Mesendoderm (in vitro differentiated cells): ENCODE measurements around the gene ETNPPL.
A peak's percentile ranks its signal among the peaks of the same experiment; 100 is the strongest.

Experiments used
- DNase-seq: peaks from one replicate; pipeline ENCODE4 v3.0.0; 2013
- H2AK5ac ChIP-seq: 2 replicates; pipeline ENCODE4 v1.6.1; 2013; ENCODE audit warnings: low read length, inconsistent platforms
- H2BK120ac ChIP-seq: 2 replicates; pipeline ENCODE4 v1.6.1; 2013; ENCODE audit warnings: low read depth, mild to moderate bottlenecking, low read length, moderate library complexity, mixed read lengths
- H2BK15ac ChIP-seq: replicated peaks from 2 replicates; pipeline ENCODE4 v1.6.1; 2013; ENCODE audit warnings: low read depth, mild to moderate bottlenecking, moderate library complexity
- H2BK5ac ChIP-seq: 2 replicates; pipeline ENCODE4 v1.6.1; 2013; ENCODE audit warnings: low read length, inconsistent platforms
- H3K18ac ChIP-seq: 2 replicates; pipeline ENCODE4 v1.6.1; 2013; ENCODE audit warnings: mild to moderate bottlenecking, low read length, mixed read lengths
- H3K23ac ChIP-seq: one replicate; pipeline ENCODE4 v1.6.1; 2013; ENCODE audit warnings: low read length
- H3K27ac ChIP-seq: 2 replicates; pipeline ENCODE4 v1.5.1; 2013; ENCODE audit warnings: low read depth, mild to moderate bottlenecking, inconsistent platforms, low read length, moderate library complexity
- H3K27me3 ChIP-seq: 2 replicates; pipeline ENCODE4 v1.6.1; 2013; ENCODE audit warnings: low read length, control low read depth, mild to moderate bottlenecking, inconsistent platforms; ENCODE audit not compliant: insufficient read depth, poor library complexity
- H3K36me3 ChIP-seq: 2 replicates; pipeline ENCODE4 v1.6.1; 2013; ENCODE audit warnings: low read length, inconsistent platforms; ENCODE audit not compliant: control insufficient read depth, insufficient read depth
- H3K4ac ChIP-seq: one replicate; pipeline ENCODE4 v1.6.1; 2013; ENCODE audit warnings: low read depth, mild to moderate bottlenecking, low read length, moderate library complexity
- H3K4me1 ChIP-seq: 2 replicates; pipeline ENCODE4 v1.6.1; 2013; ENCODE audit warnings: low read depth, low read length, inconsistent platforms; ENCODE audit not compliant: control insufficient read depth
- H3K4me2 ChIP-seq: 2 replicates; pipeline ENCODE4 v1.6.1; 2013; ENCODE audit warnings: low read length
- H3K4me3 ChIP-seq: 2 replicates; pipeline ENCODE4 v1.5.1; 2013; ENCODE audit warnings: mild to moderate bottlenecking, low read length
- H3K56ac ChIP-seq: one replicate; pipeline ENCODE4 v1.6.1; 2013; ENCODE audit warnings: low read length
- H3K79me1 ChIP-seq: 2 replicates; pipeline ENCODE4 v1.6.1; 2013; ENCODE audit warnings: low read length, inconsistent platforms
- H3K79me2 ChIP-seq: 2 replicates; pipeline ENCODE4 v1.6.1; 2013; ENCODE audit warnings: mild to moderate bottlenecking, low read length; ENCODE audit not compliant: control insufficient read depth, insufficient read depth
- H3K9ac ChIP-seq: 2 replicates; pipeline ENCODE4 v1.6.1; 2013; ENCODE audit warnings: low read length, inconsistent platforms
- H4K5ac ChIP-seq: one replicate; pipeline ENCODE4 v1.6.1; 2013; ENCODE audit warnings: low read length
- H4K8ac ChIP-seq: one replicate; pipeline ENCODE4 v1.6.1; 2013; ENCODE audit warnings: low read depth, mild to moderate bottlenecking, control low read depth, low read length, moderate library complexity
- WGBS: extraction: QIAGEN DNeasy Blood & Tissue Kit; methylation state at CpG from one replicate; pipeline ENCODE4 v1.1.7; 2013; ENCODE audit warnings: low lambda C conversion rate, missing lambda C conversion rate; ENCODE audit not compliant: insufficient coverage; ENCODE audit errors: extremely low coverage; 5-methylcytosine and 5-hydroxymethylcytosine counted together

The ETNPPL gene

DNA sequence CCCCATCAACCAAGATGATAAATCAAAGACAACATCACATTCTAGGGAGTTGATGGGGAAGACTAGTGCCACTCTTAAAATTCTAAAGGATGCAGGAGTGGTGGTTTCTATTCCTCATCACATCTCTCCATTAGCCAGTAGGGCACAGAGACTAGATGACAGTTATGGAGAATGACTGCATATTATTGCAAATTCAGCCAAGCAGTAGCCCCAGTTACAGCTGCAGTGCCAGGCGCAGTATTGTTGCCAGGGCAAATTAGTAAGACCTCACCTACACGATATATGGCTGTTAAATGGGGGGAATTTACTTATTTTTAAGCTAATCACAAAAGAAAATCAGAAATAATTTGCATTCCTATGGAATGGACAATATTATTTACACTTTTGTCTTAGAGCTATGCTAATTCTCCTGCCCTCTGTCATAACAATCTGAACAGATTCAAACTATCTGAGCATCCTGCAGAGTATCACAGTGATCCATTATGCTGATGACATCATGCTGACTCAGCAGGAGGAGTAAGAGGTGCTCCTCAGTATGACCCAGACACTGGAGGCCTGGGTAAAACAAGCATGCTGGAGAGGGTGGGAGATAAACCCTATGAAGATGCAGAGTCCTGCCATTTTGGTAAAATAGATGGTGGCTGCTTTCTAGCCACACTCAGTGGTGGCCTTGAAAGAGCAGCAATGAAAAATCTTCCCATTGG is 24.7 kb downstream of the ETNPPL start:
- Histone ChIP-seq H3K4ac (no peak overlapping the region), H3K36me3 (no peaks in the 10 kb centered on the region), H3K56ac (no peak overlapping the region), H3K79me2 (no peaks in the 10 kb centered on the region), H3K4me1 (no peaks in the 10 kb centered on the region), H2BK5ac (no peak overlapping the region), H4K5ac (no peak overlapping the region), H2AK5ac (no peak overlapping the region), H3K27ac (no peak overlapping the region), H3K4me2 (no peak overlapping the region), H4K8ac (no peak overlapping the region), H3K27me3 (no peaks in the 10 kb centered on the region), H3K79me1 (no peaks in the 10 kb centered on the region), H2BK15ac (no peak overlapping the region), H3K4me3 (no peak overlapping the region), H3K9ac (no peak overlapping the region), H3K23ac (no peak overlapping the region), H2BK120ac (no peak overlapping the region), H3K18ac (no peak overlapping the region)
- no CpG with 5 or more reads among the region's 2 CpGs for WGBS
- DNase-seq: no peak

DNA sequence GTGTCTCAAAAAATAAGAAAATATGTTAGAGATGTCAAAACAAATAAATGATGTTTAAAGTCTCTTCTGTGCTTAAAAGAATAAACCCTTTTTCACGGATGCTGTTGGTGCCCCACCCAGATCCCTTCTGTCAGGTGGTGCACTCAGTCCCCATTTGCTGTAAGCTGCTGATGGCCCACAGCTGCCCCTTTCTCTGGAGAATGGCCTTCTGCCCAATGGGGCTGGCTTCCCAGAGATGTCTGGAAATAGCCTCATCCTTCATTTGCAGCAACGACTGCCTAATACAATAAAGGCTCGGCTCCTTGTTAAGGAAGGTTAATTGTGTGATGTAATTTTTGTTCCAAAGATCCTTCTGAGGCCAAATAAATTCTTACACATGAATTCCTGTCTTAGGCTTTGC is 31.8 kb downstream of the ETNPPL start:
- Histone ChIP-seq H2BK15ac (no peak overlapping the region), H4K5ac (no peak overlapping the region), H3K4ac (no peak overlapping the region), H3K23ac (no peak overlapping the region), H3K27ac (no peak overlapping the region), H4K8ac (no peak overlapping the region), H3K79me1 (no peaks in the 10 kb centered on the region), H3K79me2 (no peaks in the 10 kb centered on the region), H3K4me2 (no peak overlapping the region), H2AK5ac (no peak overlapping the region), H3K36me3 (no peaks in the 10 kb centered on the region), H2BK120ac (no peak overlapping the region), H3K56ac (no peak overlapping the region), H3K18ac (no peak overlapping the region), H3K4me3 (no peak overlapping the region), H3K4me1 (no peaks in the 10 kb centered on the region), H2BK5ac (no peak overlapping the region), H3K27me3 (no peaks in the 10 kb centered on the region), H3K9ac (no peak overlapping the region)
- no peak for DNase-seq
- no CpG with 5 or more reads among the region's 3 CpGs for WGBS

- Histone ChIP-seq H3K27ac (no peak overlapping the region), H3K36me3 (no peaks in the 10 kb centered on the region), H3K79me1 (no peaks in the 10 kb centered on the region), H4K5ac (no peak overlapping the region), H3K23ac (no peak overlapping the region), H2AK5ac (no peak overlapping the region), H3K27me3 (no peaks in the 10 kb centered on the region), H4K8ac (no peak overlapping the region), H3K79me2 (no peaks in the 10 kb centered on the region), H3K18ac (no peak overlapping the region), H3K4me1 (no peaks in the 10 kb centered on the region), H2BK5ac (no peak overlapping the region), H3K4ac (no peak overlapping the region), H2BK15ac (no peak overlapping the region), H2BK120ac (no peak overlapping the region), H3K4me2 (no peak overlapping the region), H3K56ac (no peak overlapping the region), H3K4me3 (no peak overlapping the region), H3K9ac (no peak overlapping the region)
- DNase-seq: no peak
- no CpG with 5 or more reads among the region's 1 CpG for WGBS
Measured at GRCh38 chr4:108730579-108730978, 32.3 kb downstream of the ETNPPL start.

- Histone ChIP-seq H3K4me3 (no peak overlapping the region), H3K4me2 (no peak overlapping the region), H2BK120ac (no peak overlapping the region), H3K27me3 (no peaks in the 10 kb centered on the region), H3K36me3 (no peaks in the 10 kb centered on the region), H4K8ac (no peak overlapping the region), H2BK5ac (no peak overlapping the region), H3K4me1 (no peaks in the 10 kb centered on the region), H4K5ac (no peak overlapping the region), H3K79me2 (no peaks in the 10 kb centered on the region), H2AK5ac (no peak overlapping the region), H3K4ac (no peak overlapping the region), H2BK15ac (no peak overlapping the region), H3K79me1 (no peaks in the 10 kb centered on the region), H3K23ac (no peak overlapping the region), H3K56ac (no peak overlapping the region), H3K27ac (no peak overlapping the region), H3K18ac (no peak overlapping the region), H3K9ac (no peak overlapping the region)
- DNase-seq: no peak
- WGBS: no CpG with 5 or more reads among the region's 1 CpG
Measured at GRCh38 chr4:108729731-108730130, 33.1 kb downstream of the ETNPPL start.

GRCh38 chr4:108725457-108725856 is 37.4 kb downstream of the ETNPPL start:
- H3K27ac ChIP-seq: no peak overlapping the region
- H4K5ac ChIP-seq: no peak overlapping the region
- H3K4me2 ChIP-seq: no peak overlapping the region
- no CpG with 5 or more reads among the region's 1 CpG for WGBS
- no peaks in the 10 kb centered on the region for H3K4me1 ChIP-seq
- H3K23ac ChIP-seq: no peak overlapping the region
- H2AK5ac ChIP-seq: no peak overlapping the region
- H3K18ac ChIP-seq: no peak overlapping the region
- DNase-seq: peak; percentile 69
- no peaks in the 10 kb centered on the region for H3K79me1 ChIP-seq
- H3K56ac ChIP-seq: no peak overlapping the region
- no peaks in the 10 kb centered on the region for H3K27me3 ChIP-seq
- H2BK15ac ChIP-seq: no peak overlapping the region
- no peak overlapping the region for H2BK5ac ChIP-seq
- H3K36me3 ChIP-seq: no peaks in the 10 kb centered on the region
- no peak overlapping the region for H2BK120ac ChIP-seq
- H3K4me3 ChIP-seq: no peak overlapping the region
- no peaks in the 10 kb centered on the region for H3K79me2 ChIP-seq
- H3K9ac ChIP-seq: no peak overlapping the region
- no peak overlapping the region for H4K8ac ChIP-seq
- H3K4ac ChIP-seq: no peak overlapping the region

GRCh38 chr4:108717386-108717785 is 45.5 kb downstream of the ETNPPL start:
- Histone ChIP-seq H3K18ac (no peak overlapping the region), H3K4me1 (peaks cover 2% of the 10 kb centered on the region), H3K4me3 (no peak overlapping the region), H2AK5ac (no peak overlapping the region), H3K79me1 (no peaks in the 10 kb centered on the region), H2BK120ac (no peak overlapping the region), H3K56ac (no peak overlapping the region), H4K5ac (no peak overlapping the region), H3K36me3 (no peaks in the 10 kb centered on the region), H3K4me2 (no peak overlapping the region), H3K4ac (no peak overlapping the region), H3K79me2 (no peaks in the 10 kb centered on the region), H2BK5ac (no peak overlapping the region), H2BK15ac (peak overlapping the region; percentile 14), H3K27me3 (no peaks in the 10 kb centered on the region), H4K8ac (no peak overlapping the region), H3K27ac (no peak overlapping the region), H3K9ac (no peak overlapping the region), H3K23ac (no peak overlapping the region)
- DNase-seq: no peak
- no CpG with 5 or more reads among the region's 2 CpGs for WGBS
